ENCODE measurements around the gene DLK2. TPM values are rescaled to one million over a fixed set of nuclear protein-coding genes. Genes with fewer than 3 reads are reported as not detected.

DLK2 gene
- total and polyA plus RNA-seq, 2 of the 13 experiments (the other 11 are each of a cell fraction or from before 2014, with no cell fraction given) = 1.2 to 3.8 TPM

DNA sequence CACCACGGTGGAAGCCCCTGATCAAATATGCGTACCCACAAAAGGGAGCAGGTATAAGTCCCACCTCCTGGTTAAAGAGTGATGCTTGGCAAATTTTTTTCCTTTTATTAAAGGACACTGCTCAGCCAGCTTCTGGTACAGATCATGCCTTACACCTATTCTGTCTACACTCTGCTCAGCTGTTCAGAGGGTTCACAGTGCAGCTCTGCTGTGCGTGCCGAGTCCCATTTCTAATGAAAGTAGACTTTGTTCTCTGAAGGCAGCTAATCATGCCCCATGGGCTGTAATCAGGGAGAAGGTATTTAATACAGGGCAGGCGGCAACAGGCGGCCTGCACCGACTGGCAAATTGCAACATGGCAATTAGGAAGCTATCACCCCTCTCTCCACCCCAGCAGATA, 38.5 kb upstream of the DLK2 start (continued):
- 0 out of 2 replicates have a peak, but pooled peaks have one; percentile 30 for TF ChIP-seq ZNF431 (CRISPR knock-in tag; IDR thresholded peaks at IDR 0.05; ENCODE audit: borderline replicate concordance, low read depth)
- TF ChIP-seq ZNF615 (CRISPR knock-in tag; IDR thresholded peaks at IDR 0.05; ENCODE audit: borderline replicate concordance) = no peak
- TF ChIP-seq ZIK1 (CRISPR knock-in tag; IDR thresholded peaks at IDR 0.05; ENCODE audit: borderline replicate concordance, low read depth) = no peak
- TF ChIP-seq SMYD3 (CRISPR knock-in tag; IDR thresholded peaks at IDR 0.05) = no peak
- TF ChIP-seq HOXA3 (CRISPR knock-in tag; IDR thresholded peaks at IDR 0.05) = peak; percentile 56; the same call in 1 of the 2 replicates
- TF ChIP-seq, protein P1, sequence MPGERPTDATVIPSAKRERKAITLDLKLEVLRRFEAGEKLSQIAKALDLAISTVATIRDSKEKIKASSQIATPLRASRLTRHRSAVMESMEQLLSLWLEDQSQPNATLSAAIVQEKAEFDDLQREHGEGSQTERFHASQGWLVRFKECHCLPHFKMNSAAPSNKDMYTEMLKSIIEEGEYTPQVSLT (CRISPR knock-in tag; IDR thresholded peaks at IDR 0.05; ENCODE audit: borderline replicate concordance, low read depth) = no peak
- TF ChIP-seq XRCC5 (optimal IDR thresholded peaks at IDR 0.05; ENCODE audit: low read length) = peak; percentile 70
- no peak for TF ChIP-seq ZNF496 (CRISPR knock-in tag; IDR thresholded peaks at IDR 0.05; ENCODE audit: insufficient replicate concordance)
- TF ChIP-seq RFX5 (IDR thresholded peaks at IDR 0.05; ENCODE audit: low read depth, low read length) = no peak
- peak in 1 of 2 experiments; percentile 29; a peak in 1 of 4 replicates for TF ChIP-seq NR2F1 (CRISPR knock-in tag; IDR thresholded peaks at IDR 0.05)
- TF ChIP-seq HNRNPLL (IDR thresholded peaks at IDR 0.05; ENCODE audit: low read depth, low read length, poor library complexity, severe bottlenecking) = no peak
- TF ChIP-seq ZNF205 (CRISPR knock-in tag; IDR thresholded peaks at IDR 0.05) = 0 out of 2 replicates have a peak, but pooled peaks have one; percentile 37
- TF ChIP-seq NR2C2 (CRISPR knock-in tag; IDR thresholded peaks at IDR 0.05; ENCODE audit: borderline replicate concordance) = no peak
- TF ChIP-seq KAT2B (IDR thresholded peaks at IDR 0.05; ENCODE audit: borderline replicate concordance, low read depth, low read length) = no peak
- TF ChIP-seq FOXO1 (CRISPR knock-in tag; IDR thresholded peaks at IDR 0.05) = no peak; the same call in 1 of the 2 replicates
- no peak for TF ChIP-seq GZF1 (CRISPR knock-in tag; IDR thresholded peaks at IDR 0.05)
- TF ChIP-seq ZNF296 (CRISPR knock-in tag; conservative IDR thresholded peaks at IDR 0.05) = no peak
- peak; percentile 95 for TF ChIP-seq HNF4A (CRISPR knock-in tag; IDR thresholded peaks at IDR 0.05)
- no peak for TF ChIP-seq YY1 (IDR thresholded peaks at IDR 0.05; ENCODE audit: insufficient read depth, insufficient replicate concordance, low read depth, low read length)
- TF ChIP-seq SRF (IDR thresholded peaks at IDR 0.05; ENCODE audit: low read depth, low read length) = no peak
- TF ChIP-seq, protein P2, sequence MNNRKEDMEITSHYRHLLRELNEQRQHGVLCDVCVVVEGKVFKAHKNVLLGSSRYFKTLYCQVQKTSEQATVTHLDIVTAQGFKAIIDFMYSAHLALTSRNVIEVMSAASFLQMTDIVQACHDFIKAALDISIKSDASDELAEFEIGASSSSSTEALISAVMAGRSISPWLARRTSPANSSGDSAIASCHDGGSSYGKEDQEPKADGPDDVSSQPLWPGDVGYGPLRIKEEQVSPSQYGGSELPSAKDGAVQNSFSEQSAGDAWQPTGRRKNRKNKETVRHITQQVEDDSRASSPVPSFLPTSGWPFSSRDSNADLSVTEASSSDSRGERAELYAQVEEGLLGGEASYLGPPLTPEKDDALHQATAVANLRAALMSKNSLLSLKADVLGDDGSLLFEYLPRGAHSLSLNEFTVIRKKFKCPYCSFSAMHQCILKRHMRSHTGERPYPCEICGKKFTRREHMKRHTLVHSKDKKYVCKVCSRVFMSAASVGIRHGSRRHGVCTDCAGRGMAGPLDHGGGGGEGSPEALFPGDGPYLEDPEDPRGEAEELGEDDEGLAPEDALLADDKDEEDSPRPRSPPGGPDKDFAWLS (CRISPR knock-in tag; IDR thresholded peaks at IDR 0.05; ENCODE audit: borderline replicate concordance) = no peak
- no peak for TF ChIP-seq POLR2G (IDR thresholded peaks at IDR 0.05; ENCODE audit: low read depth, low read length)
- no peak for TF ChIP-seq SATB2 (CRISPR knock-in tag; IDR thresholded peaks at IDR 0.05)
- no peak for TF ChIP-seq SOX6 (IDR thresholded peaks at IDR 0.05)
- TF ChIP-seq SOX6 (CRISPR knock-in tag; IDR thresholded peaks at IDR 0.05) = peak; percentile 35; the same call in 1 of the 2 replicates
- 0 out of 2 replicates have a peak, but pooled peaks have one; percentile 28 for TF ChIP-seq ISL2 (CRISPR knock-in tag; IDR thresholded peaks at IDR 0.05)
- TF ChIP-seq ZSCAN29 (CRISPR knock-in tag; conservative IDR thresholded peaks at IDR 0.05) = peak; percentile 76; the same call in 1 of the 2 replicates
- TF ChIP-seq MIXL1 (CRISPR knock-in tag; IDR thresholded peaks at IDR 0.05) = peak; percentile 80
- peak; percentile 62; the same call in 1 of the 2 replicates for TF ChIP-seq DMAP1 (CRISPR knock-in tag; IDR thresholded peaks at IDR 0.05)
- no peak for TF ChIP-seq ZNF234 (CRISPR knock-in tag; conservative IDR thresholded peaks at IDR 0.05)
- no peak for TF ChIP-seq FOXC1 (CRISPR knock-in tag; IDR thresholded peaks at IDR 0.05; ENCODE audit: borderline replicate concordance)
